ENCODE data around the gene TMEM238. TPM values are rescaled to one million over a fixed set of nuclear protein-coding genes. Genes with fewer than 3 reads are reported as not detected.
A peak's percentile ranks its signal among the peaks of the same experiment; 100 is the strongest.

TMEM238 gene
- total and polyA plus RNA-seq, 10 of the 15 experiments (the other 5 are each of a cell fraction or from before 2014, with no cell fraction given), result 0.05 to 16.9 (median 0.58) TPM; not detected in 1

- ChIA-PET SMC1A (ENCODE audit: uncharacterized antibody, unreplicated experiment) (interaction anchor here (1.1 to 1.6 kb wide), 4 partner anchors 117 to 207 kb away, joined by 3 to 4 read pairs (median 4); no protein-coding TSS in a partner anchor), RAD21 (ENCODE audit: unreplicated experiment) (interaction anchor here (1.2 to 2.2 kb wide), 4 partner anchors 117 to 277 kb away, joined by 4 to 8 read pairs (median 6); no protein-coding TSS in a partner anchor), CTCF (interaction anchor here (0.7 to 2.0 kb wide), 15 partner anchors 9 to 278 kb away, joined by 3 to 9 read pairs (median 4); partner anchors contain the start of gene KMT5C), POLR2A (no interaction called here)
- Histone ChIP-seq H3K4me3 (no peak overlapping the region), H3K9me3 (replicated peaks; ENCODE audit: control insufficient read depth, insufficient read depth, low read length) (no peaks in the 10 kb centered on the region; the same call in 2 of the 3 replicates), H2AFZ (ENCODE audit: control insufficient read depth, low read depth, low read length) (no peak overlapping the region), H4K20me1 (ENCODE audit: control insufficient read depth, insufficient read depth) (no peaks in the 10 kb centered on the region), H3K27me3 (replicated peaks in 1 of 2; ENCODE audit: control insufficient read depth in 2 of 2, insufficient read depth in 2 of 2, low read length in 1 of 2) (no peaks in the 10 kb centered on the region), H3K36me3 (ENCODE audit: control insufficient read depth in 2 of 2, insufficient read depth in 2 of 2, low read length in 1 of 2) (no peaks in the 10 kb centered on the region), H3K27ac (ENCODE audit: control insufficient read depth, insufficient read depth) (no peak overlapping the region), H3K4me1 (ENCODE audit: control insufficient read depth, insufficient read depth, low read length) (no peaks in the 10 kb centered on the region), H3K9ac (ENCODE audit: control insufficient read depth, insufficient read depth, low read length) (no peak overlapping the region), H3K79me2 (ENCODE audit: control insufficient read depth, insufficient read depth, low read length) (no peaks in the 10 kb centered on the region), H3K4me2 (ENCODE audit: control insufficient read depth, insufficient read depth) (no peak overlapping the region)
- no TSS peak for BruUV-seq (replicated peaks)
- intact Hi-C loops (cut with micrococcal nuclease; ENCODE audit: unreplicated experiment) (loop anchor here (1.0 to 2.0 kb wide), 3 partner anchors 125 to 277 kb away; no protein-coding TSS in a partner anchor), in situ Hi-C loops (cut with MboI) (loop anchor here (5.0 kb wide), 2 partner anchors 206 to 276 kb away; no protein-coding TSS in a partner anchor)
- ATAC-seq (peak; percentile 89), DNase-seq (ENCODE audit: low read depth, low spot score) (no peak), FAIRE-seq (peak; percentile 94)
- WGBS (ENCODE audit: insufficient coverage, insufficient replicate concordance, low lambda C conversion rate, missing lambda C conversion rate), result 16% methylated on average over 7 of the region's 7 CpGs
- TF ChIP-seq CTCF (IDR thresholded peaks at IDR 0.05 in 2 of 3, conservative IDR thresholded peaks at IDR 0.05 in 1 of 3; ENCODE audit: control insufficient read depth in 2 of 3, extremely low read depth in 1 of 3, insufficient read depth in 1 of 3, low read depth in 3 of 3, low read length in 3 of 3) (peak; percentile 64 to 88 (median 75)), HSF1 (IDR thresholded peaks at IDR 0.05; ENCODE audit: low read depth, low read length) (no peak), GABPA (IDR thresholded peaks at IDR 0.05; ENCODE audit: low read depth) (no peak), RAD21 (IDR thresholded peaks at IDR 0.05; ENCODE audit: insufficient read depth, low read depth, low read length) (peak; percentile 89), CHD2 (IDR thresholded peaks at IDR 0.05; ENCODE audit: borderline replicate concordance, low read depth, low read length) (no peak), RCOR1 (conservative IDR thresholded peaks at IDR 0.05; ENCODE audit: low read depth, low read length) (no peak), YY1 (IDR thresholded peaks at IDR 0.05; ENCODE audit: low read depth, low read length) (0 out of 2 replicates have a peak, but pooled peaks have one; percentile 41), CEBPB (IDR thresholded peaks at IDR 0.05; ENCODE audit: borderline replicate concordance in 1 of 2, low read depth in 2 of 2, low read length in 2 of 2) (no peak), POU2F2 (IDR thresholded peaks at IDR 0.05; ENCODE audit: borderline replicate concordance, low read depth, low read length) (0 out of 3 replicates have a peak, but pooled peaks have one; percentile 10), IRF4 (IDR thresholded peaks at IDR 0.05; ENCODE audit: low read depth, low read length) (no peak), ZBTB40 (IDR thresholded peaks at IDR 0.05; ENCODE audit: borderline replicate concordance) (no peak), EP300 (IDR thresholded peaks at IDR 0.05; ENCODE audit: borderline replicate concordance in 1 of 2, control insufficient read depth in 1 of 2, low read depth in 2 of 2, low read length in 2 of 2) (no peak), DPF2 (IDR thresholded peaks at IDR 0.05) (no peak), IRF5 (IDR thresholded peaks at IDR 0.05; ENCODE audit: borderline replicate concordance) (no peak)
Measured at GRCh38 chr19:55418185-55418584, 34.1 kb upstream of the TMEM238 start.
